GM21515 (cell line): ENCODE measurements around the gene PLEKHA7.
A peak's percentile ranks its signal among the peaks of the same experiment; 100 is the strongest.
"Not testable (repeated sequence)": the region's sequence is repeated elsewhere in the genome, so short reads cannot be mapped to it uniquely, and the experiment has no call there.

ENCODE experiments used
- ATAC-seq: cut with Tn5 transposase; IDR thresholded peaks from one replicate; pipeline ENCODE4 v1.9.1; 2021; ENCODE audit not compliant: unreplicated experiment

PLEKHA7 gene

GRCh38 chr11:16911658-16912057, 102.6 kb downstream of the PLEKHA7 start:
- no peak for ATAC-seq

- ATAC-seq = no peak
Measured at GRCh38 chr11:16911186-16911585, 103.0 kb downstream of the PLEKHA7 start.

- peak; percentile 76 for ATAC-seq
Measured at GRCh38 chr11:16909359-16910035, 104.7 kb downstream of the PLEKHA7 start.

- no peak for ATAC-seq
Measured at GRCh38 chr11:16905375-16905774, 108.8 kb downstream of the PLEKHA7 start.

GRCh38 chr11:16904761-16905160, 109.5 kb downstream of the PLEKHA7 start:
- ATAC-seq = not testable (repeated sequence)

- peak; percentile 67 for ATAC-seq
Measured at GRCh38 chr11:16902781-16903378, 111.3 kb downstream of the PLEKHA7 start.

- ATAC-seq = peak; percentile 81
Measured at GRCh38 chr11:16902182-16902581, 112.0 kb downstream of the PLEKHA7 start.

- ATAC-seq = no peak
Measured at GRCh38 chr11:16900491-16900890, 113.7 kb downstream of the PLEKHA7 start.

- ATAC-seq = no peak
Measured at GRCh38 chr11:16899708-16900303, 114.4 kb downstream of the PLEKHA7 start.

GRCh38 chr11:16898274-16898985, 115.8 kb downstream of the PLEKHA7 start:
- no peak for ATAC-seq

GRCh38 chr11:16897470-16898061, 116.6 kb downstream of the PLEKHA7 start:
- ATAC-seq = no peak

GRCh38 chr11:16896729-16897469, 117.3 kb downstream of the PLEKHA7 start:
- no peak for ATAC-seq

- no peak for ATAC-seq
Measured at GRCh38 chr11:16895306-16895705, 118.9 kb downstream of the PLEKHA7 start.

GRCh38 chr11:16893456-16894066, 120.7 kb downstream of the PLEKHA7 start:
- no peak for ATAC-seq

GRCh38 chr11:16891964-16892363, 122.2 kb downstream of the PLEKHA7 start:
- no peak for ATAC-seq

- no peak for ATAC-seq
Measured at GRCh38 chr11:16891165-16891564, 123.0 kb downstream of the PLEKHA7 start.

GRCh38 chr11:16890442-16890841, 123.8 kb downstream of the PLEKHA7 start:
- no peak for ATAC-seq

- no peak for ATAC-seq
Measured at GRCh38 chr11:16889905-16890304, 124.3 kb downstream of the PLEKHA7 start.

- not testable (repeated sequence) for ATAC-seq
Measured at GRCh38 chr11:16889010-16889409, 125.2 kb downstream of the PLEKHA7 start.

- ATAC-seq = not testable (repeated sequence)
Measured at GRCh38 chr11:16887887-16888286, 126.3 kb downstream of the PLEKHA7 start.
